HG03139 (cell line): ENCODE results near the gene PHYHD1.
A peak's percentile ranks its signal among the peaks of the same experiment; 100 is the strongest.
"Not testable (repeated sequence)": the region's sequence is repeated elsewhere in the genome, so short reads cannot be mapped to it uniquely, and the experiment has no call there.

Source experiments
- ATAC-seq: cut with Tn5 transposase; IDR thresholded peaks from one replicate; pipeline ENCODE4 v1.9.1; 2021; ENCODE audit not compliant: unreplicated experiment

The PHYHD1 gene

DNA sequence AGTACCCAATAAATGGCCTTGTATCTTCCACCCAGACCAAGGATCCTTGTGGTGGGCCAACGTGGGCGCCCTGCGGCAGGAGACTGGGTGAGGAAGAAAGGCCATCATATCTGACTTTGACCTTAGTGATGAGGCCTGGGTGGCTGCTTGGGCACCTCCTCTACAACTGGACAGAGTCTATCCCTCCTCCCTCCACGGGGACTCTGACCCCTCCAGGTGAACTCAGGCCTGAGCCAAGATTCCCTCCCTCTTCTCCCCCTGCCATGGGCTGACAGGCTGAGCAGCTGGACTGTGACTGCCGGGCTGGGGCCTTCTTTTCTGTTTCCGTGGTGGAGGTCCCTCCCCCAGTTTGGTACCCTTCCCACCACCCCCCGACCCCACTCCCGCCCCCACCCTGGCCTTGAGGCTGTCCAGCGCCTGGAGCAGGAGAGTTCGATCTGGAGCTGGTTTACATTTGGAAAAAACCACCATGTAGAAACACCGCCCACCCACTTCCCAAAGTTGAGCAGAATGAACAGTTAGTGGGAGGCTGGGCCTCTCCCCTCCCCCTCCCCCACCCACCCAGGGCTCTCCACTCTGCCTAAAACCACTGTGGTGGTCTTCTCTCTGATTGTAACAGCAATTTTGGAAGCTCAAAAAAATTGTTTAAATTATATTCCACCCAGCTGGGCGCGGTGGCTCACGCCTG lies 1.2 kb upstream of the PHYHD1 start:
- no peak for ATAC-seq

DNA sequence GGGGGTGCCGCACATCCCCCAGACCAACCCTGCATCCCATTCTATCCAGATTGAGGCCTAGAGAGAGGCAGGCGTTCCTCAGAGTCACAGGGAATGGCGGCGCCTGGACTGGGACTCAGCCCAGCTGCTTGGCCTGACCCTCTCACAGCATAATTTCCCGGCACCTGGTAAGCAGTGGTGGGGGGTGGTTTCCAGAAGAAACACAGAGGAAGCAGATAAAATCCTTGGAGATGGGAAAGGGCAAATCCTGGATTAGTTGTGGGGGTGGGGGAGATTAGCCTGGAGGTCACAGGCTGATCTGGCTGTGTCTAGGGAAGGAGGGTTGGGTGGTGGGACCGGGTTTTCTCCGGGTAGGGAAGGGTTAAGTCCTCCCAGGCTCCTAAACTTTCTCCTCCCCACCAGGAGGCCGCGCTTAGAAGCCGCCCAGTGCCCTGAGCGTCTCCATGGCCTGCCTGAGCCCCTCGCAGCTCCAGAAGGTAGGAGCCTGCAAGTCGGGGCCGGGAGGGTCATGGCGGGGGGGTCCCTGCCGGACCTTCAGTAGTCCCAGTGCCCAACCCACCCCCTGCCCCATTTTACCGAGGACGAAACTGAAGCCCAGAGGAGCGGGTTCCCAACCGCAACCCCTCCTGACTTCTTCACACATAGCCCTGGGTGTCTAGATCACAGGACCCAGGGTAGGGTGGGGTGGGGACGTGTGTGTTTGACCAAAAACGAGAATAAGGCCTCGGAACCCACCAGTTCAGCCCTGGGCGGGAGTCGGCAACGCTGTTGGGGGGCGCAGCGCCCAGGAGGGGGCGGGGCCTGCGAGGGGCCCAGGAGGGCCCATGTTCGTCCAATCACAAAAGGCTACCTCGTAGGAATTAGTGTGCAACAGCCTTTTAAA lies 1.3 kb downstream of the PHYHD1 start:
- no peak for ATAC-seq

DNA sequence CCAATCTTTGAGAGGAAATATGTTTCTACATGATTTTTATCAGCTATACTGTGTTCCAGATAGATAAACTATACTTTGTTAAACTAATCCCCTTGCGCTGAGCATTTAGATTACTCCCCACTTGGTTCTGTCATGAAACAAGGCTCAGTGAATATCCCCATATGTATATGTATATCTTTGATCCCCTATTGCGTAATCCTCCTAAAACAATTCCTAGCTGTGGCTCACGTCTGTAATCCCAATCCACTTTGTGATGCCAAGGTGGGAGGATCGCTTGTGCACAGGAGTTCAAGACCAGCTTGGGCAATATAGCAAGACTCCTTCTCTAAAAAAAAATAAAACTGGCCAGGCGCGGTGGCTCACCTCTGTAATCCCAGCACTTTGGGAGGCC lies 2.7 kb downstream of the PHYHD1 start:
- ATAC-seq: no peak

DNA sequence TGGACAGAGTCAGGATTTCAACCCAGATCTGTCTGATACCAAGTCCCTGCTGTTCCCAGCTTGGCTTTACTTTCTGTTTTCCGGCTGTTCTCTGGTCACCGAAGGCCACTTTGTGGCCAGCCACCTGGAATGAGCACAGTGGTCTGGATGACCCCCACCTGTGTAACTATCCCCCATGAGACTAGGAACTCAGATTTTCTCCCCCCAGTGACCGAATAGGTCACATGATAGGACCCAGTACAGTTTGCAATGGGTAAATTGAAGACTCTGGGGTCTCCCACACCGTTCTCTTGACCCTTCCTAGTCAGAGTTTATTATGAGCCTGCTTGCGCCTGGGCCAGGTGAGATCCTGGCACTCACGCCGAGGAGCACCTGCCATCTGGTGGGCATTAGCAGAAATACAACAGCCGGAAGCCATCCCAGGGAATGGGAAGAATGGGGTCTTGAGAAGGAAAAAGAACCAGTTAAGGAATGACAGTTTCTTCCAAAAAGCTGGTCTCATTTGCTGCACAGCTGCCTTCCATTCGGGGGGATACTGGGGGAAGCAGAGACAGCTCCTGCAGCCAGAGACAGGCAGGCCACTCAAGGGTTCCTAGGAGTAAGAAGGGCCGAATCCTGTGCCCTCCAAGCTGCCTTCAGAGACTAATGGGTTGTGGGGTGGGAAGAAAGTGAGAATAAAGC lies 7.1 kb downstream of the PHYHD1 start:
- ATAC-seq: no peak

DNA sequence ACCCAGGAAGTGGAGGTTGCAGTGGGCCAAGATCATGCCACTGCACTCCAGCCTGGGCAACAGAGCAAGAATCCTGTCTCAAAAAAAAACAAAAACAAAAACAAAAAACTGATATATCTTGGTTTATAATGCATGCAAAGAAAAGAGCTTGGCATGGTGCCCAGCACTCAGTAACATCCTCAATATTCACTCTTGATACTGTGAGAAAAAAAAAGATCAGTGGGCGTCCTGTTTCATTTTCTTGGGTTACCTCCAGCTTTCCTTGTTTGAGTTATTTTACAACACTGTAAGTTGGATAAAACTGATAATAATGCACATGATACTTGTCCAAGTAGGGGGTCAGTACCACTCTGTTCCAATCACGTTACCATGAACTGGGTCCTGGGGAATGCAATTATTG lies 7.8 kb downstream of the PHYHD1 start:
- ATAC-seq: no peak

DNA sequence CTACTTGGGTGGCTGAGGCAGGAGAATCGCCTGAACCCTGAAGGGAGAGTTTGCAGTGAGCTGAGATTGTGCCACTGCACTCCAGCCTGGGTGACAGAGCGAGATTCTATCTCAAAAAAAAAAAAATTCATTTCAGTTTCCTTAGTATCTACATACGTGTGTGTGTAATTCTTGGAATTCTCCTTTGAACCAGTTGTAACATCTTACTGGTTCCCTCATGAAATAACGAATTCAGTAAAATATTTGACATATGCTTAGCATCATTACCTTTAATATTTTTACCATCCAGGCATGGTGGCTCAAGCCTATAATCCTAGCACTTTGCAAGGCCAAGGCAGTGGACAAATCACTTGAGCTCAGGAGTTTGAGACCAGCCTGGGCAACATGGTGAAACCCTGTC lies 8.8 kb downstream of the PHYHD1 start:
- no peak for ATAC-seq

DNA sequence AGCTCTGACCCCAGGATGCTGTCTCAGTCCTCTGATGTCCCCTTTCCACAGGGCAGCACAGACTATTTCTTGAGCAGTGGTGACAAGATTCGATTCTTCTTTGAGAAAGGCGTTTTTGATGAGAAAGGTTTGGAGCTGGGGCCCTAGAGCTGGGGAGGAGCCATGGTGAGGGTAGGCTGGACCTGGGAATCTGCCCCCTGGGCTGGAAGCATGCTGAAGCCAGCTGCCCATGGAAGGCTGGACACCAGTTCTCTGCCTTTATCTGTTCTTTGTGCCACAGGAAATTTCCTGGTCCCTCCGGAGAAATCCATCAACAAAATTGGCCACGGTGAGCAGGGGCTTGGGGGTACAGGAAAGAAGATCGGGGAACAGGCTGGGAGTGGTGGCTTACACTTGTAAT lies 12.9 kb downstream of the PHYHD1 start:
- ATAC-seq: no peak

DNA sequence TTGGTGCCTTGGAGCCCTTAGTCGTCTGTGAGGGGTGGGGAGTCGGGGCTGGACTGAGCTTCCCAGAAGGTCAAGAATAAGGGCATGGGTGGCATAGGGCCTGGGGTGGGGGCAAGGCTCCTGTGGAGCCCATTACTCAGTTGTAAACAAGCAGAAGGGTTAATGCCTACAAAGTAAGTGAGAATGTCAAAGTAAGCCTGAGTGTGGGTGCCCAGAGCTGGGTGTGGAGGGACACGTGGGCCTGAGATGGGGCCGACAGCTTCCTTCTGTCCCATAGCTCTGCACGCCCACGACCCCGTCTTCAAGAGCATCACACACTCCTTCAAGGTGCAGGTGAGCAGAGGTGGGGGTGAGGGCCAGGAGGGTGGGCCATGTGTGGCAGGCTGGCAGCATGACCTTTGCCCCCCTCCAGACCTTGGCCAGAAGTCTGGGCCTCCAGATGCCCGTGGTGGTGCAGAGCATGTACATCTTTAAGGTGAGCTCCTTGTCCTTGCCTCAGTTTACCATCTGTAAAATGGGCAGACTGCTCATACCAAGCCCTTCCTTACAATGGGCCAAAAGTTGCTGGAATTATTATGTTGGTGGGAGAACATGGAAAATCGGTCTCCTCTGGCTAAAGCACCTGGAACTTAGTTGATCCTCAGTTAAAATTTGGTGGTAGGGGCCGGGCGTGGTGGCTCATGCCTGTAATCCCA lies 15.5 kb downstream of the PHYHD1 start:
- ATAC-seq: no peak

DNA sequence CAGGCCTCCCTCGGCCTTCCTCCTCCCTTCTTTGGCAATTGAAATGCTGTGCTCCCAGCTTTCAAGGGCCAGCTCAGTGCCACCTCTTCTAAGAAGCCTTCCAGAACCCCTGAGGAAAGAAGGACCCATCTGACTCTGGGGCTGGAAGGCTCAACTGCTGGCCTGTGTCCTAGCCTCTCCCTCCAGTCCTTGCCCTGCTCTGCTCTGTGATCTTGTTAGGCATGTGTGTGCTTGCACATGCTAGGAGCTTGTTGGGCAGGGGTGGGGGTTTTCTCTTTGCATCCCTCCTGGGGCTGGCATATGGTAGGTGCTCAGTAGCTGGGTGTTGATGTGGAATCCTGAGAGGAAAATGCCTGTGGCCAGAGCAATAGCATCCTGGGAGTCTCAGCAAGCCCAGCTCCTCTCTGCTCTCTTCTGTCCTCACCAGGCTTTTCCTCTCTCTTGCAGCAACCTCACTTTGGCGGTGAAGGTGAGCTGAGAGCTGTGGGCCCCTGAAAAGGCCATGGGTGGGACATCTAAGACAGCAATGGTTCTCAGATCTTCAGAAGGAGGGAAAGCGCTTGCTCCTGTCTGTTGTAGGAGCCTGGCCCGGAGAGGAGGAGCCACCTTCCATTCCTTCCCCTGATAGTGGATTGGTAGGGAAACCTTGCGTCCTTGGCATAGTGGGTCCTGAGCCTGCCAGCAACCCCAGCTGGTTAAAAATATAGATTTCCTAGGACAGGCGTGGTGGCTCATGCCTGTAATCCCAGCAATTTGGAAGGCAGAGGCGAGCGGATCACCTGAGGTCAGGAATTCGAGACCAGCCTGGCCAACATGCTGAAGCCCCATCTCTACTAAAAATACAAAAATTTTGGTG lies 16.8 kb downstream of the PHYHD1 start:
- ATAC-seq: no peak

DNA sequence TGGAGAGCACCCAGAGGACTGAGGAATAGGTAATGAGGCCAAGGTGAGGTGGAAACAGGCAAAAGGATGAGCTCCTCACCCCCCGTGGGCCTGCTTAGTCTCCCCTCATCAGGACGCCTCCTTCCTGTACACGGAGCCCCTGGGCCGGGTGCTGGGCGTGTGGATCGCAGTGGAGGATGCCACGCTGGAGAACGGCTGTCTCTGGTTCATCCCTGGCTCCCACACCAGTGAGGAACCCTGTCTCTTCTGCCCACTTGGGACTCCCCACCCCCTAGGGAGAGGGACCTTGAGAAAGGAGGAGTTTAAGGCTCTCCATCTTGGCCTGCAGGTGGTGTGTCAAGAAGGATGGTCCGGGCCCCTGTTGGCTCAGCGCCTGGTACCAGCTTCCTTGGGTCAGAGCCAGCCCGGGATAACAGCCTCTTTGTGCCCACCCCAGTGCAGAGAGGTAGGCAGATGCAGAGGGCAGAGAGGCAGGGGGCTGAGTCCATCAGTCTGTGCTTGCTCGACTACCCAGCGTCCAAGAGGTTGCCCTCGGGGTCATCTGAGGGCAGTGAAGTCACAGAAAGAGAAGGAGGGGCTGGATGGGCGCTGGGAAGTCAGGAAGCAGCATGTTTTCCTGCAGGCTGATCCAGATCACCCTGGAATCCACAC lies 19.6 kb downstream of the PHYHD1 start:
- ATAC-seq: no peak

DNA sequence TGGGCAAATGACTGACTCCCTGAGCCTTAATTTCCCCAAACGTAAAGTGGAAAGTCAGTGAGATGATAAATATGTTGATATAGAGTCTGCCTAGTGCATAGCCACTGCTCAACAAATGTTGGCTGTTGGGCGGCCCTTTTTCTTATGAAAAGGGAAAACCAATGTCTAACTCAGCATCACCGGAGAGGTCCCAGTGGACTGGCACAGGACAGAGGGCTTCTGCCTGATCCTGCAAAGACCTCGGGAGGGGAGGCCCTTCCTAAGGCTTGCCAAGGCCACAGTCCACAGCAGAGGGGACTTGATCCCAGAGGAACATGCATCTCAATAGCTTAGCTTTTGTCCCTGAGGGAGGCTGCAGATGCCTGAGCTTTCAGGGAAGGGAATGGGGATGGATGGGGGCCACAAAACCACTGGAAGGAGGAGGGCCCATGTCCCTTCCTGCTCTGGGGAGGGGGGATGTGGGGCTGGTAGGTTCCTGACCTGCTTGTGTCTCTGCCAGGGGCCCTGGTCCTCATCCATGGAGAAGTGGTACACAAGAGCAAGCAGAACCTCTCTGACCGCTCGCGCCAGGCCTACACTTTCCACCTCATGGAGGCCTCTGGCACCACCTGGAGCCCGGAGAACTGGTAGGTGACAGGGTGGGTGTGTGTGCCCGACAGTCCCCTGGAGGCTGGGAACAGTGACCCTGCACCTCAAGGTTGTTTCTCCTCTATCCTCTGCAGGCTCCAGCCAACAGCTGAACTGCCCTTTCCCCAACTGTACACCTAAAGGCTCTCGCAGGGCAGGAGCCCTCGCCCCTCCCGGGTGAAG lies 20.4 kb downstream of the PHYHD1 start:
- no peak for ATAC-seq

DNA sequence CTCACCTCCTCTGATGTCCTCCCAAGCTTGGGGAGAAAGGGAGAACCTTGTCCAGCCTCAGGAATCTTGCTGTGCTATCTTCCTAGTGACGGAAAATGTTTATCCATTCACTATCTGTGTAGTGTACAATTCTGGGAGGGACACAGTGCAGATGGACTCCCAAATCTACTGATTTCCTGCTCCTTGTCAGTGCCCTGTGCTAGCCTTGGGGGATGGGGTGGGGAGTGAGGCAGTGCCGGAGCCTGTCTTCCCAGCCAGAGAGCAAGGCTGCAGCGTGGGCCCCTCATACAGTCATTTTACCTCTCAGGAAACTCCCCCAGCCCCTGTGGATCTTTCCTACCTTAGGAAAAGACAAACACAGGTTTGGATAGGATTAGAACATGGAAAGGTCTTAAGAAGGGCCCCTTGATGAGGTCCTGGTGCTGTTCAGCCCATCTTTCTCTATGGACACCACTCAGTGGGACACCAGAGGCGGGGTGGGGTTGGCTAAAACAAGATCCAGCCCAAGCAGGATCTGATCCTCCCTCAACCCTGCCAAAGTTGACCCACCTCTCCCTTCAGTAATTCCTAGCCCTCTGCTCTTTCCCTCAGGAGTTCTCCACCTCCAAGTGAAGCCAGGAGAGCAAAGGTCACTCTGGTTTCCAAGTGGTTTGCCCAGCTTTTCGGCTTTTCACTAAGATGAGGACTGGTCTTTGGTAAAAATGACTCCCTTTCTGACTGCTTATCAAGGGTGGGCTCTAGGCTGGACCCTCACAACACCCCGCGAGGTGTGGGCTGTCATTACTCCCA lies 23.2 kb downstream of the PHYHD1 start:
- ATAC-seq: no peak

DNA sequence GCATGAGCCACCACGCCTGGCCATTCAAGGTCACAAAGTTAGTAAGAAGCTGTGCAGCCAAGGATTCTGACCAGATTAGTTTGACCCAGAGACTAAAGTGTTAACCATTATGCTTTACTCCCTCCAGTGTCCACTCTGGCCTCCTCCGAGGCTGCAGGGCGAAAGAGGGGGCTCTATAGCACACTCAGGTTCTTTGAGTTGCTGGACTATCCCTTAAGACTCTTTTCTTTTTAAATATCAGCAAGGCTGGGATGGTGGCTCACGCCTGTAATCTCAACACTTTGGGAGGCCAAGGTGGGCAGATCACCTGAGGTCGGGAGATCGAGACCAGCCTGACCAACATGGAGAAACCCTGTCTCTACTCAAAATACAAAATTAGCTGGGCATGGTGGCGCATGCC lies 24.2 kb downstream of the PHYHD1 start:
- ATAC-seq: not testable (repeated sequence)

DNA sequence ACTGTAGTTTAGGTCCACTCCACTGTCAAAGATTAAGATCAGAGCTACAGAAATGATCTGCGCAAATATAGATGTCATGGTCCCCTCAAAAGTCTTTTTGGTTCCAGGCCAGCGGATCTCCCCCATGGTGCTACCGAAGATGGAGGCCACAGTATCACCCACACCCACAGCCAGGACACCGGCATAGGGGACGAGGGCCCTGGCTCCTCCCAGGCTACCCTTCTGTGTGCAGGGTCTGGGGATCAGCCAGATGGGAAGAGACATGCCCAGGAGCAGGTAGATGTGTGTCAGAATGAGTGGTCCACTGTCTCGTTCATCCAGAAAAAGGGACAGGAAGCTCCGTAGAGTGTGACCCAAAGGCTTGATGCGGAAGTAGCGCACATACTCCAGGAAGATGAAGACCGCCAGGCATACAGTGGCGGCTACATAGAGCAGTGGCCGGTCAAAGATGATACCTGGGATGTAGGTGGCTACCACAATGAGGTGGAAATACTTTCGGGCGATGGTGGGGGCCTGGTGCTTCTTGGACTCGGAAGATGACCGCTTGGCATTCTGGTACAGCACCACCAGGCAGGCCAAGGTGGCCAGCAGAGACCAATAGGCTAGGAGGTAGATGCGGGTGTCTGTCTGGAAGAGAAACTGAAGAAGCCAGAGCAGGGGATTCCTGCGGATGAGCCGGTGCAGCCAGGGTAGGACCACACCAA lies 25.2 kb downstream of the PHYHD1 start:
- no peak for ATAC-seq

DNA sequence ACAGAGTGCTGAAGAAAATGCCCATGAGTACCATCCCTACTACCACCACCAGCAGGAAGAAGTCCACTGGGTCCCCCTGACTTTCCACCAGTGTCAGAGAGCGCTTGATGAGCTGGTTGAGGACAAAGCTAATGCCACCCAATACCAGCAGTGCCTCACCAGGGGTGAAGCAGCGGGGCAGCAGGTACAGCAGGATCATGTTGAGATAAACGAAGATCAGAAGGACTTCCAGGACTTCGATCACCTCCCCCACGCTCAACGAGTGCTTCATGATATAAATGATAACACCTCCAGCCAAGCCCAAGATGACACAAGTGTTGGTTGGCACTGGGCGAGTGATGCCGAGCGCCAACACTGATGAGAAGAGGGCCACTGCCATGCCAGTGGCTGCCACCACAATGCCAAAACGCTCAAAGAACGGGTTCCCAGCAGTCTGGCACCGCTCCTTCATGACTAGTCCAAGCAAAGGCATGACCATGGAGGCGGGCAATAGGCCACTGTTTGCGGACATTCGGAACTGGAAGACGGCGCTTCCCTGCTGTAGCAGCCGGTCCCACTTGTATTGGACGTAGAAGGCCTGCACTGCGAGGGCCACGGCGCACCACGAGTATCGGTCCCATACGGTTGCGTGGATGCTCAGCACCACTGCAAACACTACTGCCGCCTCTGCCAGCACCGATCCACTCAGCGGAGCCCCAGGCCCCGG lies 25.9 kb downstream of the PHYHD1 start:
- peak; percentile 18 for ATAC-seq

DNA sequence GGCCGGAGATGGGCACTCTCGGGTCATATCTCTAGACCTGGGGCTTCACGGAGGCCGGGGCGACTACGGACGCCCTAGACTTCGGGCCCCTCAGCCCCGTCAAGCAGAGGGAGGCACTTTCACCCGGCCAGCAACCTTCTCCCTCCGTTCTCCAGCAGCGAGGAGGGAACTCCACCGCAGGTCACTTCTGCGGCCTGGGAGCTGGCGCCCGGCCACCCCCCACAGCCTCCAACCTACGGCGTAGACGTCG lies 26.4 kb downstream of the PHYHD1 start:
- ATAC-seq: no peak

DNA sequence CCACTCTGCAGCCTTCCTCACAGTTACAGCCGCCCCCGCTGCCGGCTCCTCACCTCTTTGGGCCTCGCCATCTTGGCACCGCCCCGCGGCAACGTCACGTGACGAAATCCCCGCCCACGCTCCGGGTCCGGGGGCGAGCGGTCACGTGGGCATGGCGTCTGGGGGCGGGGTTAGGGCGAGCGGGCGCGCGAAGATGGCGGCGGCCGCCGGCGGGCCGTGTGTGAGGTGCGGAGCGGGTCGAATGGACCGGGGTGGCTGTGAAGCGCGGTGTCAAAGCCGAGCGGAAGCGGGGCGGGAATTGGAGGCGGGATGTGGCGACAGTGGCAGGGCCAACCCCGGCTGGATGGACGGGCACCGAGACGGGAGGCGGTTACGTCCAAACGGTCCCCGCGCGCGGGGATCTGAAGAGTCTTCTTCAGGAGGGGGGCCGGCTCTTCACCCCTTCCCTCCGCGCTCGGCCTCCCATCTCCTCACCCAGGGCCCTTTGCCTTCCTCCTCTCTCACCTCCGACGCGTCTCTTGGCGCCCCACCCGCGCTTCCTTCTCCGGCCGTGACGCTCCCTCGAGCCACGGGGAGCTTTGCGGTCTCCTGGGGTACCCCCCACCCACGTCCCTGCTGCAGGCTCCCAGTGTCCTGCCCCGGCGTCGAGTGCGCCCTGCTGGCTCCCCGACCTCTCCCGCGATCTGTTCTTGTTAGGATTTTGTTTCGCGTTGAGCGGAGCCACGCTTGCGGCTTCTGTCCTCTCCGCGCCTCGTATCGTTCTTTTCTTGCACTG lies 26.9 kb downstream of the PHYHD1 start, which contains the start of the genes DOLK and NUP188:
Gene DOLK, minus strand, starts transcription at position 77 of the 775 bp plus-strand sequence. CDS start 300 bp downstream, outside the sequence.
Gene NUP188, plus strand, starts transcription at position 173 of the 775 bp plus-strand sequence. Its CDS starts 21 bp downstream, at position 194.
- ATAC-seq: peak; percentile 72
